Central memory CD8-positive, alpha-beta T cell (primary cell): ENCODE measurements around the gene GNAQ.

Experiments used
- ATAC-seq: fragments of 150-1000 bp; cut with Tn5 transposase; replicated peaks from 2 replicates; pipeline ENCODE4 v1.10.0; 2022; ENCODE audit warnings: mild to moderate bottlenecking, moderate FRiP score, moderate number of reproducible peaks; ENCODE audit not compliant: poor library complexity, severe bottlenecking; ENCODE audit errors: extremely low read depth
- DNase-seq, 2 donors: peaks; one replicate each; pipeline ENCODE4 v3.0.0; 2021; ENCODE audit warnings: low spot score in 2 of 2
- H3K27ac Mint-ChIP-seq: one replicate; pipeline ENCODE4 v1.8.0; 2022; ENCODE audit warnings: low read depth, mild to moderate bottlenecking, moderate library complexity, mixed read lengths
- H3K27me3 Mint-ChIP-seq: one replicate; pipeline ENCODE4 v1.8.0; 2022; ENCODE audit warnings: mixed read lengths
- H3K36me3 Mint-ChIP-seq: one replicate; pipeline ENCODE4 v1.8.0; 2022; ENCODE audit warnings: mild to moderate bottlenecking, moderate library complexity, mixed read lengths; ENCODE audit not compliant: insufficient read depth
- H3K4me1 Mint-ChIP-seq: one replicate; pipeline ENCODE4 v1.8.0; 2022; ENCODE audit warnings: mixed read lengths
- H3K4me3 Mint-ChIP-seq: one replicate; pipeline ENCODE4 v1.8.0; 2022; ENCODE audit warnings: mild to moderate bottlenecking, moderate library complexity, mixed read lengths
- H3K9me3 Mint-ChIP-seq: one replicate; pipeline ENCODE4 v1.8.0; 2022; ENCODE audit warnings: mixed read lengths

Gene GNAQ

DNA sequence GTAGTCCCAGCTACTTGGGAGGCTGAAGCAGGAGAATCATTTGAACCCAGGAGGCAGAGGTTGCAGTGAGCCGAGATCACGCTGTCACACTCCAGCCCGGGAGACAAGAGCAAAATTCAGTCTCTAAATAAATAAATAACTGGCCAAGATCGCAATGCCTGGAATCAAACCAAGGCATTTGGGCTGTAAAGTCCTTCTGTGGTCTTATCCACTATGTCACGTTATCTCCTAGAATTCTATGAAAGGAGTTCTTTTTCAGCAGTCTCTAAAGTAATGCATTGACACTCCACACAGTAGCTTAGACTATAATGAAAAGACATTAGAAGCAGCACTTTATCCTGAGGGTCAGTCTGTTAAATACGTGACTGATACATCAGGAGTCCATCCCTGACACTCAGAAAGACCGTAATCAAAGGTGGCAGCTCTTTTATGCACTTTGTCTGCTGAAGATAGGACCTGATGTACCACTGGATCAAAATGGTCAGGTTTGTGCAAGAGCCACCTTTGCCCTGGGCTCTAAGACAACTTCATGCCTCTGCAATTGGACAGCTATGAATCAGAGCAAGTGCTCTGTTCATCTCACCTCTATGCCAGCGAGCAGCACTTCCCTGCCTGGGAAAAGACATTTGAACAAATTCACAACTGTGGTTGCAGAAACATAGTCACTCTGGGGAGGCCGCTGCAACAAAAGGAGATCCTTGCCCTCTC is 351.8 kb downstream of the GNAQ start:
- Mint-ChIP-seq H3K4me1 (no peaks in the 10 kb centered on the region), H3K27me3 (no peaks in the 10 kb centered on the region), H3K4me3 (no peak overlapping the region), H3K27ac (no peak overlapping the region), H3K36me3 (no peaks in the 10 kb centered on the region), H3K9me3 (no peaks in the 10 kb centered on the region)
- ATAC-seq (no peak), DNase-seq (no peak)

DNA sequence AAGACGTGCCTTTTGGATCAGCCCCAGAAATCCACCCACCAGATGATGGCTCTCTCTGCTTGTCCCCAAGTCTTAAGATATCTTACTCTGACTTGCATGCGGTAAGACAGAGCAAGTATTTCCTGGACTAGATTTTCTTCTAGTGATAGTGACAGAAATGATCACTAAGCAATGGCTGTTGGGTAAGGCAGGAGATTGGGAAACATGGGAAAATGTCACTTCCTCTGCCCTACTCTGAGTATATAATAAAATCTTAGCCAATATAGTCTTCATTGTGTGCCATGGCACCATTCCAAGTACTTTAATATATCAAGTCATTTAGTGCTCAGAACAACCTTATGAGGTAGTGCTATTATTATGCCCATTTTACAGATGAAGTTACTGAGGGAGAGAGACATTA is 352.5 kb downstream of the GNAQ start:
- no peaks in the 10 kb centered on the region for H3K36me3 Mint-ChIP-seq
- no peaks in the 10 kb centered on the region for H3K4me1 Mint-ChIP-seq
- no peaks in the 10 kb centered on the region for H3K27me3 Mint-ChIP-seq
- DNase-seq (no peak), ATAC-seq (no peak)
- no peak overlapping the region for H3K4me3 Mint-ChIP-seq
- H3K9me3 Mint-ChIP-seq: no peaks in the 10 kb centered on the region
- H3K27ac Mint-ChIP-seq: no peak overlapping the region

DNA sequence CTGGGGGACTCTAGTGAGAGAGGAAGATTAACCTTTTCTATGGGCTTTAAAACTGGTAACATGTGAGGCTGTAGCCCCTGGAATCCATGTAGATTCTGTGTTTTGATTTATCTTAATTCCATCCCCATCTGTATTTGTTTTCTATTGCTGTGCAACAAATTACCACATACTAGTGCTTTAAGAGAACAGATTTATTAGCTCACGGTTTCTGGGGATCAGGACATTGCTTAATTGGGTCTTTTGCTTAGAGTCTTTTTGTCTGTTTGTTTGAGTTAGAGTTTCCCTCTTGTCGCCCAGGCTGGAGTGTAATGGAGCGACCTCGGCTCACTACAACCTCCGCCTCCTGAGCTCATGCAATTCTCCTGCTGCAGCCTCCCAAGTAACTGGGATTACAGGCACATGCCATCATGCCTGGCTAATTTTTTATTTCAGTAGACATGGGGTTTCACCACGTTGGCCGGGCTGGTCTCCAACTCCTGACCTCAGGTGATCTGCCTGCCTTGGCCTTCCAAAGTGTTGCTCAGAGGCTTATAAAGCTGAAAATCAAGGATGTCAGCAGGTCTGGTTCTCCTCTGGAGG is 353.6 kb downstream of the GNAQ start:
- Mint-ChIP-seq H3K4me3 (no peak overlapping the region), H3K9me3 (no peaks in the 10 kb centered on the region), H3K27ac (no peak overlapping the region), H3K36me3 (no peaks in the 10 kb centered on the region), H3K4me1 (no peaks in the 10 kb centered on the region), H3K27me3 (no peaks in the 10 kb centered on the region)
- DNase-seq (no peak), ATAC-seq (no peak)

DNA sequence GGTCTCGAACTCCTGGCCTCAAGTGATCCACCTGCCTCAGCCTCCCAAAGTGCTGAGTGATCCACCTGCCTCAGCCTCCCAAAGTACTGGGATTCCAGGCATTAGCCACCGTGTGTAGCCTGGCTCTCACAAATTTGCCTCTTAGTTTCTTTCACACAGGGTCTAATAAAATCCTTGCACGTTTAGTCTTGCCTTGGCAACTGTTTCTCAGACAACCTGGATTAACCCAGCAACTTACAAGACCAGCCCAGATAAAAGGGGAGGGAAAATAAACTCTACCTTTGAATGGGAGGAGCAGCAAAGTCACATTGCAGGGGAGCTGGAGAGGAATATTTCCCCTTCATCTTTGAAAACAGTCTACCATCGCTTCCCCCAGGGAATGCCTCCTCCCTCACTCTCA is 354.2 kb downstream of the GNAQ start:
- no peak for DNase-seq
- no peaks in the 10 kb centered on the region for H3K4me1 Mint-ChIP-seq
- H3K27ac Mint-ChIP-seq: no peak overlapping the region
- no peaks in the 10 kb centered on the region for H3K36me3 Mint-ChIP-seq
- ATAC-seq: no peak
- no peaks in the 10 kb centered on the region for H3K9me3 Mint-ChIP-seq
- H3K4me3 Mint-ChIP-seq: no peak overlapping the region
- H3K27me3 Mint-ChIP-seq: no peaks in the 10 kb centered on the region

DNA sequence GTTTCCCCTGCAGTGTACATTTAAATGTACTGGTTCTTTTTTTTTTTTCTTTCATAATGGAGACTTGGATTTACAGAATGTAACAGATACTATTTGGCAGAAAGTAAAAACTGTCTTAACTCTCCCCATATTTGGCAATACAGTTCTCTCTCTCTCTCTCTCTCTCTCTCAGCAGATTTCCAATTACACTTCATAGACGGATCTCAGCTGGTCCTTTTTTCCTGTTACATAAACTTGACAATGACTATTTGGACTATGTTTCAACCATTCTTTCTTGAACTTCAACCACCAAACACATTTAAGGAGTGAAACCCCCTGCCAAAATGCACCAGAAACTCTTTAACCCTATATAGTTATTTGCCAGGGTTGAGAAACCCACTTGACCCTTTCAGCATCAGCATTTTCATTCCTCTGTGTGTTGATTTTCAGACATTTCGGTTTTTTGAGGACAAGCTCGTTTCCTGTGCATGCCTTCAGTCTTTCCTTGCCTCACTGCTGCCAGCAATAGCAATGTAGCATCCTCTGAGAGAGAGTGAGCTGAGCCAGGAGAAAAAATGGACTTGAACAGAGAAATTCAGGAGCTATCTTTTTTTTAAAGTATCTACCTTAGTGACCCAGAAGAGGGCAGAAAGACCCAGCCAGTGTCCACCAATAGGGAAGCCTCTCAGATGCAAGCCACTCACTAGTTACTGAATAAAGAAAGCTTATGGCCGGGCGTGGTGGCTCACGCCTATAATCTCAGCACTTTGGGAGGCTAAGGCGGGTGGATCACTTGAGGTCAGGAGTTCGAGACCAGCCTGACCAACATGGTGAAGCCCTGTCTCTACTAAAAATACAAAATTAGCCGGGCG is 357.4 kb downstream of the GNAQ start:
- Mint-ChIP-seq H3K4me3 (no peak overlapping the region), H3K27me3 (no peaks in the 10 kb centered on the region), H3K36me3 (no peaks in the 10 kb centered on the region), H3K27ac (no peak overlapping the region), H3K4me1 (no peaks in the 10 kb centered on the region), H3K9me3 (no peaks in the 10 kb centered on the region)
- DNase-seq: no peak
- ATAC-seq: no peak

DNA sequence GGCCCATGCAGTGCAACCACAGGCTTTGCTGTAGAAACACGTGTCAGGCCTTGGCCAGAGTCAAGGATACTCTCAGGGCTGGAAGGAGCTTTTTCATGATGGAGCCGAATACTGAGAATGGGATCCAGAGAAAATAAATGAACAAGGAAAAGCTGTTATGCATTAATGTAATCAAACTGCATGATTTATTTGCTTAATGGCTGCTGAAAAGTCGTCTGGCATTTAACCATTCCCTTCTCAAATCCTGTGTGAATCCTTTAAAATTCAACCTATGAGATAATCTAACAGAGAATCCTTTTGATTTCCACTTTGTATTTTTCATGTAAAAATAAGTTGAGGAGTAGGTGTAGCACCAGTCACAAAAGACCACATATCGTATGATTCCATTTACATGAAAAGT is 359.4 kb downstream of the GNAQ start:
- no peaks in the 10 kb centered on the region for H3K27me3 Mint-ChIP-seq
- DNase-seq (no peak), ATAC-seq (no peak)
- H3K9me3 Mint-ChIP-seq: no peaks in the 10 kb centered on the region
- no peaks in the 10 kb centered on the region for H3K36me3 Mint-ChIP-seq
- H3K4me3 Mint-ChIP-seq: no peak overlapping the region
- H3K27ac Mint-ChIP-seq: no peak overlapping the region
- H3K4me1 Mint-ChIP-seq: no peaks in the 10 kb centered on the region

DNA sequence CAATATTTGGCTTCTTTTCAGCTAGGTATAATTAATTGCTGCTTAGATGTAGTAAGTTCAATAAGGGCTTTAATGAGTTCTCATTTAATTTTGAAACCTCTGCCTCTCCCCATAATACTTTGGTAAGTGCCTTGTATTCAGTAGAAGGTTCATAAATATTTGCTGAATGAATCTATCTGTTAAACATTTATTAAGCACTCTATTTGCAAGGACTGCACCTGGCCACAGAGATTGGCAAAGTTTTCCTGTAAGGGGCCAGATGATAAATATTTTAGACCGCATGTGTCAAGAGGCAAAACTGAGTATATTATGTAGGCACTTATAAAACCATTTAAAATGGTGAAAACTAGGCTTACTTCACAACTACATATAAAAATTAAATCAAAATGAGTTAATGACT is 364.5 kb downstream of the GNAQ start:
- Mint-ChIP-seq H3K4me3 (no peak overlapping the region), H3K36me3 (no peaks in the 10 kb centered on the region), H3K27ac (no peak overlapping the region), H3K27me3 (no peaks in the 10 kb centered on the region), H3K9me3 (no peaks in the 10 kb centered on the region), H3K4me1 (no peaks in the 10 kb centered on the region)
- ATAC-seq: no peak
- no peak for DNase-seq
